HG03095 (cell line): Measurements from ENCODE around the gene TMPRSS4.

Experiments used
- ATAC-seq: cut with Tn5 transposase; IDR thresholded peaks from one replicate; pipeline ENCODE4 v1.9.1; 2021; ENCODE audit warnings: moderate library complexity; ENCODE audit not compliant: unreplicated experiment

TMPRSS4 gene

GRCh38 chr11:118152020-118152551 lies 75.2 kb downstream of the TMPRSS4 start:
- ATAC-seq = no peak

GRCh38 chr11:118152552-118153471 lies 75.9 kb downstream of the TMPRSS4 start, which contains the start of gene SCN4B:
SCN4B (minus strand) TSS chr11:118152823; CDS start chr11:118152673, 150 bp downstream.
- no peak for ATAC-seq

- no peak for ATAC-seq
Observed at GRCh38 chr11:118153516-118153915, 76.6 kb downstream of the TMPRSS4 start.

- no peak for ATAC-seq
Observed at GRCh38 chr11:118153976-118154375, 77.1 kb downstream of the TMPRSS4 start.

- no peak for ATAC-seq
Observed at GRCh38 chr11:118154641-118155040, 77.8 kb downstream of the TMPRSS4 start.

GRCh38 chr11:118155776-118156530 lies 79.1 kb downstream of the TMPRSS4 start:
- no peak for ATAC-seq

GRCh38 chr11:118156531-118157185 lies 79.8 kb downstream of the TMPRSS4 start:
- ATAC-seq = no peak

- ATAC-seq = no peak
Observed at GRCh38 chr11:118157186-118157895, 80.5 kb downstream of the TMPRSS4 start.

GRCh38 chr11:118161786-118162185 lies 84.9 kb downstream of the TMPRSS4 start:
- no peak for ATAC-seq

- ATAC-seq = no peak
Observed at GRCh38 chr11:118162846-118163245, 86.0 kb downstream of the TMPRSS4 start.

GRCh38 chr11:118163494-118163893 lies 86.6 kb downstream of the TMPRSS4 start:
- no peak for ATAC-seq

- no peak for ATAC-seq
Observed at GRCh38 chr11:118164885-118165284, 88.0 kb downstream of the TMPRSS4 start.

- ATAC-seq = no peak
Observed at GRCh38 chr11:118166641-118167040, 89.8 kb downstream of the TMPRSS4 start.

GRCh38 chr11:118167253-118167652 lies 90.4 kb downstream of the TMPRSS4 start:
- no peak for ATAC-seq

- ATAC-seq = no peak
Observed at GRCh38 chr11:118167906-118168305, 91.0 kb downstream of the TMPRSS4 start.

- no peak for ATAC-seq
Observed at GRCh38 chr11:118168316-118168715, 91.4 kb downstream of the TMPRSS4 start.

- ATAC-seq = no peak
Observed at GRCh38 chr11:118168751-118169150, 91.9 kb downstream of the TMPRSS4 start.

GRCh38 chr11:118169300-118170140 lies 92.6 kb downstream of the TMPRSS4 start:
- ATAC-seq = no peak

GRCh38 chr11:118170231-118170630 lies 93.4 kb downstream of the TMPRSS4 start:
- no peak for ATAC-seq

- ATAC-seq = no peak
Observed at GRCh38 chr11:118170882-118171268, 94.0 kb downstream of the TMPRSS4 start.
